ENCODE results near the gene GNG3. TPM values are rescaled to one million over a fixed set of nuclear protein-coding genes. Genes with fewer than 3 reads are reported as not detected.

Gene GNG3
- total and polyA plus RNA-seq, 2 of the 8 experiments (the other 6 are each of a cell fraction or from before 2014, with no cell fraction given), result 4.9 to 12.1 TPM

DNA sequence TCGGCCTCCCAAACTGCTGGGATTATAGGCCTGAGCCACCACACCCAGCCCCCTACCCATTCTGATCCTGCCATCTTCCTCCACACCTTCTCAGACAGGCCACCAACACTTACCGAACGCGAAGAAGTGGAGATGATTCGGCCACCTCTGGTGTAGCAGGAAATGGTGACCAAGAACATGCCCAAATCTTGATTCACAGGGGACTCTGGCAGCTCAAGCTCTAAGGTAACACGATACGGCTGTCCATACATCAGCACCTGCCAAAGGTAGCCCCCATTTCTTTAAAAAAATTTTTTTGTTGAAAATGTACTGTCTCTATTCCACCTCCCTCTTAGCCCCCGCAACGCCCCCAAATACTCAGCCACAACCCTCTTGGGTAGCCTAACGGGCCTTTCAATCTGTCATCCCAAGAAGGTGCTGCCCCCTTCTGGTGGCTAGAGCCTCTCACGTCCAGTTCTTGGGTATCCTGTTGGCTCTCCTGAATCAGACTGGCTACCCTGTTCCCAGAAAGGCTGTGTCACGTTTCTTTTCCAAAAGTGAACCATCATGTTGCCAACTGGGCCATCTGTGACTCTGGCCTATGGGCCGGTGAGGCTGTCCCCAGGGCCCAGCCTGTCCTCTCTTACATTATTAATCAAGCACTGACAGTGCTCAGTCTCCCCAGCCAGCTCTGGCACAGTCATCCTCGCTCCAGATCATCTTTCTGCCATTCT is 12.9 kb upstream of the GNG3 start (continued):
- TF ChIP-seq CBX8 (IDR thresholded peaks at IDR 0.05; ENCODE audit: borderline replicate concordance, low read depth, low read length), result no peak
- TF ChIP-seq EGR1 (IDR thresholded peaks at IDR 0.05; ENCODE audit: borderline replicate concordance, low read depth, low read length), result no peak
- no peak for TF ChIP-seq EP300 (IDR thresholded peaks at IDR 0.05; ENCODE audit: borderline replicate concordance in 1 of 2, low read depth in 2 of 2, low read length in 2 of 2)
- no peak for TF ChIP-seq CBX5 (IDR thresholded peaks at IDR 0.05; ENCODE audit: low read depth, low read length)
- TF ChIP-seq NRF1 (IDR thresholded peaks at IDR 0.05; ENCODE audit: low read depth, low read length), result no peak
- no peak for TF ChIP-seq POU5F1 (IDR thresholded peaks at IDR 0.05; ENCODE audit: low read depth, low read length)
- TF ChIP-seq SP4 (IDR thresholded peaks at IDR 0.05; ENCODE audit: low read length), result no peak
- TF ChIP-seq MAFK (IDR thresholded peaks at IDR 0.05; ENCODE audit: low read depth, low read length), result peak; percentile 47; the same call in 1 of the 2 replicates
- TF ChIP-seq JUND (IDR thresholded peaks at IDR 0.05; ENCODE audit: low read length), result no peak
- TF ChIP-seq KDM4A (IDR thresholded peaks at IDR 0.05; ENCODE audit: low read depth, low read length, severe bottlenecking), result no peak
- no peak for TF ChIP-seq SIX5 (IDR thresholded peaks at IDR 0.05; ENCODE audit: low read depth, low read length)
- TF ChIP-seq TCF12 (IDR thresholded peaks at IDR 0.05; ENCODE audit: low read depth, low read length), result no peak
- TF ChIP-seq RAD21 (IDR thresholded peaks at IDR 0.05 in 1 of 2, conservative IDR thresholded peaks at IDR 0.05 in 1 of 2; ENCODE audit: low read depth in 2 of 2, low read length in 2 of 2), result peak; percentile 72 to 84
- TF ChIP-seq CHD2 (IDR thresholded peaks at IDR 0.05; ENCODE audit: low read length), result no peak
- TF ChIP-seq TAF7 (optimal IDR thresholded peaks at IDR 0.05; ENCODE audit: borderline replicate concordance, low read depth, low read length), result no peak
- no peak for TF ChIP-seq BCL11A (IDR thresholded peaks at IDR 0.05; ENCODE audit: low read depth in 2 of 2, low read length in 2 of 2)
- no peak for TF ChIP-seq HDAC6 (IDR thresholded peaks at IDR 0.05; ENCODE audit: low read depth, low read length)
- no peak for TF ChIP-seq ZNF274 (IDR thresholded peaks at IDR 0.05; ENCODE audit: borderline replicate concordance, extremely low read depth, low read length)
- TF ChIP-seq SUZ12 (IDR thresholded peaks at IDR 0.05; ENCODE audit: low read length), result no peak
- TF ChIP-seq, protein P1, sequence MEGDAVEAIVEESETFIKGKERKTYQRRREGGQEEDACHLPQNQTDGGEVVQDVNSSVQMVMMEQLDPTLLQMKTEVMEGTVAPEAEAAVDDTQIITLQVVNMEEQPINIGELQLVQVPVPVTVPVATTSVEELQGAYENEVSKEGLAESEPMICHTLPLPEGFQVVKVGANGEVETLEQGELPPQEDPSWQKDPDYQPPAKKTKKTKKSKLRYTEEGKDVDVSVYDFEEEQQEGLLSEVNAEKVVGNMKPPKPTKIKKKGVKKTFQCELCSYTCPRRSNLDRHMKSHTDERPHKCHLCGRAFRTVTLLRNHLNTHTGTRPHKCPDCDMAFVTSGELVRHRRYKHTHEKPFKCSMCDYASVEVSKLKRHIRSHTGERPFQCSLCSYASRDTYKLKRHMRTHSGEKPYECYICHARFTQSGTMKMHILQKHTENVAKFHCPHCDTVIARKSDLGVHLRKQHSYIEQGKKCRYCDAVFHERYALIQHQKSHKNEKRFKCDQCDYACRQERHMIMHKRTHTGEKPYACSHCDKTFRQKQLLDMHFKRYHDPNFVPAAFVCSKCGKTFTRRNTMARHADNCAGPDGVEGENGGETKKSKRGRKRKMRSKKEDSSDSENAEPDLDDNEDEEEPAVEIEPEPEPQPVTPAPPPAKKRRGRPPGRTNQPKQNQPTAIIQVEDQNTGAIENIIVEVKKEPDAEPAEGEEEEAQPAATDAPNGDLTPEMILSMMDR (IDR thresholded peaks at IDR 0.05; ENCODE audit: control extremely low read depth in 1 of 3, insufficient read depth in 1 of 3, low read depth in 1 of 3, low read length in 3 of 3), result peak; percentile 76 to 89 (median 81)
- TF ChIP-seq CREB1 (IDR thresholded peaks at IDR 0.05), result no peak
- TF ChIP-seq SRF (IDR thresholded peaks at IDR 0.05; ENCODE audit: low read depth, low read length), result no peak
- no peak for TF ChIP-seq TEAD4 (IDR thresholded peaks at IDR 0.05; ENCODE audit: low read depth, low read length)
